ENCODE data around the gene HOGA1. TPM values are rescaled to one million over a fixed set of nuclear protein-coding genes. Genes with fewer than 3 reads are reported as not detected.
"Not testable (repeated sequence)": the region's sequence is repeated elsewhere in the genome, so short reads cannot be mapped to it uniquely, and the experiment has no call there.

The HOGA1 gene
- total RNA-seq, 1 donor from 2014 or later, result 1.8 TPM

- no peak for DNase-seq (ENCODE audit: low read depth)
Observed at GRCh38 chr10:97607095-97607636, 23.0 kb downstream of the HOGA1 start.

- DNase-seq (ENCODE audit: low read depth), result peak; percentile 3
Observed at GRCh38 chr10:97608991-97609561, 24.9 kb downstream of the HOGA1 start.

- DNase-seq (ENCODE audit: low read depth), result no peak
Observed at GRCh38 chr10:97611473-97611872, 27.3 kb downstream of the HOGA1 start.

- peak; percentile 88 for DNase-seq (ENCODE audit: low read depth)
Observed at GRCh38 chr10:97612386-97612785, 28.2 kb downstream of the HOGA1 start.

- no peak for DNase-seq (ENCODE audit: low read depth)
Observed at GRCh38 chr10:97618285-97618684, 34.1 kb downstream of the HOGA1 start.

- DNase-seq (ENCODE audit: low read depth), result no peak
Observed at GRCh38 chr10:97618733-97619132, 34.5 kb downstream of the HOGA1 start.

GRCh38 chr10:97623277-97623676, 39.1 kb downstream of the HOGA1 start:
- DNase-seq (ENCODE audit: low read depth), result no peak

GRCh38 chr10:97627731-97628130, 43.5 kb downstream of the HOGA1 start:
- no peak for DNase-seq (ENCODE audit: low read depth)

- no peak for DNase-seq (ENCODE audit: low read depth)
Observed at GRCh38 chr10:97628228-97628627, 44.0 kb downstream of the HOGA1 start.

- DNase-seq (ENCODE audit: low read depth), result no peak
Observed at GRCh38 chr10:97629289-97629688, 45.1 kb downstream of the HOGA1 start.

- DNase-seq (ENCODE audit: low read depth), result no peak
Observed at GRCh38 chr10:97631098-97631497, 46.9 kb downstream of the HOGA1 start.

GRCh38 chr10:97632949-97633884, 49.0 kb downstream of the HOGA1 start, which contains the start of gene MORN4:
Gene MORN4 (minus strand): TSS chr10:97633500. CDS start chr10:97619653, 13,847 bp downstream.
- peak; percentile 96 for DNase-seq (ENCODE audit: low read depth)

- DNase-seq (ENCODE audit: low read depth), result no peak
Observed at GRCh38 chr10:97633921-97634320, 49.7 kb downstream of the HOGA1 start.

GRCh38 chr10:97635577-97635976, 51.4 kb downstream of the HOGA1 start:
- DNase-seq (ENCODE audit: low read depth), result no peak

- DNase-seq (ENCODE audit: low read depth), result not testable (repeated sequence)
Observed at GRCh38 chr10:97639090-97639489, 54.9 kb downstream of the HOGA1 start.

- peak; percentile 99 for DNase-seq (ENCODE audit: low read depth)
Observed at GRCh38 chr10:97640174-97640867, 56.1 kb downstream of the HOGA1 start, which contains the start of gene PI4K2A. Gene PI4K2A (plus strand): TSS chr10:97640671. CDS start chr10:97640743, 72 bp downstream.

- DNase-seq (ENCODE audit: low read depth), result peak; percentile 28
Observed at GRCh38 chr10:97640868-97641811, 57.0 kb downstream of the HOGA1 start.

GRCh38 chr10:97642471-97643159, 58.4 kb downstream of the HOGA1 start:
- DNase-seq (ENCODE audit: low read depth), result not testable (repeated sequence)

GRCh38 chr10:97643441-97643985, 59.3 kb downstream of the HOGA1 start:
- no peak for DNase-seq (ENCODE audit: low read depth)

Measured in myocyte (in vitro differentiated cells).